Hepatocyte (in vitro differentiated cells): ENCODE results near the gene KCNMA1. TPM values are rescaled to one million over a fixed set of nuclear protein-coding genes. Genes with fewer than 3 reads are reported as not detected.

Experiments
- DNase-seq: peaks from one replicate; pipeline ENCODE4 v3.0.0-alpha.2; 2016; ENCODE audit warnings: low spot score
- H2AFZ ChIP-seq: fragments of 200-600 bp; sonication (generic); 2 replicates; pipeline ENCODE4 v1.6.0; 2016; ENCODE audit warnings: antibody characterized with exemption, mild to moderate bottlenecking
- H3K27ac ChIP-seq: fragments of 200-600 bp; sonication (generic); 2 replicates; pipeline ENCODE4 v1.5.1; 2016; ENCODE audit warnings: mild to moderate bottlenecking
- H3K27me3 ChIP-seq: fragments of 200-600 bp; sonication (generic); 2 replicates; pipeline ENCODE4 v1.6.1; 2016
- H3K36me3 ChIP-seq: fragments of 200-600 bp; sonication (generic); replicated peaks from 2 replicates; pipeline ENCODE4 v1.5.1; 2016; ENCODE audit warnings: low read depth; ENCODE audit not compliant: insufficient read depth
- H3K4me1 ChIP-seq: fragments of 200-600 bp; sonication (generic); 2 replicates; pipeline ENCODE4 v1.5.1; 2016; ENCODE audit warnings: mild to moderate bottlenecking, moderate library complexity; ENCODE audit not compliant: insufficient read depth
- H3K4me2 ChIP-seq: fragments of 200-600 bp; sonication (generic); 2 replicates; pipeline ENCODE4 v1.6.0; 2016
- H3K4me3 ChIP-seq: fragments of 200-600 bp; sonication (generic); 2 replicates; pipeline ENCODE4 v1.5.1; 2016; ENCODE audit warnings: mild to moderate bottlenecking
- H3K79me2 ChIP-seq: fragments of 200-600 bp; sonication (generic); 2 replicates; pipeline ENCODE4 v1.6.0; 2017; ENCODE audit warnings: mild to moderate bottlenecking
- H3K9me2 ChIP-seq: fragments of 200-600 bp; sonication (generic); replicated peaks from 2 replicates; pipeline ENCODE4 v1.6.0; 2017; ENCODE audit warnings: mild to moderate bottlenecking; ENCODE audit not compliant: insufficient read depth
- H3K9me3 ChIP-seq: fragments of 200-600 bp; sonication (generic); 2 replicates; pipeline ENCODE4 v1.5.1; 2016; ENCODE audit warnings: low read depth, mild to moderate bottlenecking
- H4K20me1 ChIP-seq: fragments of 200-600 bp; sonication (generic); 2 replicates; pipeline ENCODE4 v1.6.0; 2016; ENCODE audit warnings: mild to moderate bottlenecking; ENCODE audit not compliant: insufficient read depth, poor library complexity, severe bottlenecking
- EZH2 ChIP-seq: fragments of 200-600 bp; sonication (generic); IDR thresholded peaks from 2 replicates; pipeline ENCODE4 v1.6.1; 2016; ENCODE audit warnings: antibody characterized with exemption, mild to moderate bottlenecking, borderline replicate concordance
- EZH2phosphoT487 ChIP-seq: fragments of 200-600 bp; sonication (generic); IDR thresholded peaks from one replicate; pipeline ENCODE4 v1.6.1; 2018; ENCODE audit warnings: antibody characterized with exemption, mild to moderate bottlenecking, low read depth, moderate library complexity; ENCODE audit not compliant: unreplicated experiment, severe bottlenecking
- WGBS: methylation state at CpG from one replicate; pipeline ENCODE4 v1.1.6; 2016; ENCODE audit warnings: low lambda C conversion rate; ENCODE audit errors: missing lambda C conversion rate; 5-methylcytosine and 5-hydroxymethylcytosine counted together
- polyA plus RNA-seq: library from polyadenylated mRNA; unstranded; fragments of >200 nt; fragmentation: Nextera tagmentation; extraction: Ambion mirVana; gene quantifications from 2 replicates; pipeline ENCODE4 v1.2.1, GENCODE V29; 2016
- total RNA-seq: library from RNA; depleted of rRNA; stranded (reverse); fragments of >200 nt; gene quantifications from 2 replicates; pipeline ENCODE4 v1.2.3, GENCODE V29; 2014
- TF ChIP-seq, protein P1 (sequence below): fragments of 200-600 bp; sonication (generic); IDR thresholded peaks from 2 replicates; pipeline ENCODE4 v1.5.1; 2016; ENCODE audit warnings: antibody characterized with exemption, mild to moderate bottlenecking; ENCODE audit not compliant: poor library complexity

KCNMA1 gene
- total and polyA plus RNA-seq, 2 experiments from 2014 or later = 42.6 to 73.3 TPM

DNA sequence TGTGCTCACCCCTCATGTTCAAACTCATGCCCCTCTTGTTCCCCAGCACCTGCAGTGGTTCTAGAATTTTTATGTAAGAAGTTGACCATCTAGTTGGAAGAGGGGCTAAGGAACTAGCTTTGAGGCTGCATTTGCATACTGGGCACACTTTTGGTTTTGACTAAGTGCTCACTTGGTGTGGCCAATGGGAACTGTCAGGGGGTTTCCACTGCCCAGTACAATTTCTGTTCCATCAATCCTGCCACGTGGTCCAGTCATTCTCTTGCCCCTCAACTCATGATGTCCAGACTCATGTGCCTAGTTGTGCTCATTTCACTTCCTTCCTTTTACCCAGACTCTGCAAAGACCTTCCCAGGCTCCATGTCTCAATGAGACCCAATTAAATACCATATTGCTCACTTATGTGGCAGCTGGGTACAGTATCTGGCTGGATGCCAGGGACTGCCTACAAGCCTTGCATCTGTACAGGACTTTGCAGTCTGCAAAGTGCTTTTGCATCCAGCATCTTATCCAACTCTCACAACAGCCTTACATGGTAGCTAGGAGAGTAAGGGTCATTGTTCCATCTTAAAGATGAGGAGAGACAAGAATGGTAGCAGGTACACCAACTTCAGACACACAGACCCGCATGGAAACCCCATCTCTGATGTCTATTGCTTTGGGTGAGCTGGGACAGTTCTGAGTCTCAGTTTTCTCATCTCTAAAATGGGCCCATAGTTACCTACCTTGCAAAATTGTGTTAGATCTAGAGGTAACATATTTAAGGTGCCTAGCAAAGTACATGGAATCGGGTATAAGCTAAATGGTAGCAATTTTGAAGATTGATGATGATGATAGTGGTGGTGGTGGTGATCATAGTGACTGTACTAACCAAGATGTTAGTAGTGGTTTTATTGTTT, 30.1 kb upstream of the KCNMA1 start:
- no peak overlapping the region for H3K27ac ChIP-seq
- WGBS = 80% methylated on average over 3 of the region's 3 CpGs
- no peak overlapping the region for H2AFZ ChIP-seq
- TF ChIP-seq EZH2phosphoT487 (no peak), EZH2 (no peak)
- TF ChIP-seq, protein P1, sequence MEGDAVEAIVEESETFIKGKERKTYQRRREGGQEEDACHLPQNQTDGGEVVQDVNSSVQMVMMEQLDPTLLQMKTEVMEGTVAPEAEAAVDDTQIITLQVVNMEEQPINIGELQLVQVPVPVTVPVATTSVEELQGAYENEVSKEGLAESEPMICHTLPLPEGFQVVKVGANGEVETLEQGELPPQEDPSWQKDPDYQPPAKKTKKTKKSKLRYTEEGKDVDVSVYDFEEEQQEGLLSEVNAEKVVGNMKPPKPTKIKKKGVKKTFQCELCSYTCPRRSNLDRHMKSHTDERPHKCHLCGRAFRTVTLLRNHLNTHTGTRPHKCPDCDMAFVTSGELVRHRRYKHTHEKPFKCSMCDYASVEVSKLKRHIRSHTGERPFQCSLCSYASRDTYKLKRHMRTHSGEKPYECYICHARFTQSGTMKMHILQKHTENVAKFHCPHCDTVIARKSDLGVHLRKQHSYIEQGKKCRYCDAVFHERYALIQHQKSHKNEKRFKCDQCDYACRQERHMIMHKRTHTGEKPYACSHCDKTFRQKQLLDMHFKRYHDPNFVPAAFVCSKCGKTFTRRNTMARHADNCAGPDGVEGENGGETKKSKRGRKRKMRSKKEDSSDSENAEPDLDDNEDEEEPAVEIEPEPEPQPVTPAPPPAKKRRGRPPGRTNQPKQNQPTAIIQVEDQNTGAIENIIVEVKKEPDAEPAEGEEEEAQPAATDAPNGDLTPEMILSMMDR = no peak
- no peaks in the 10 kb centered on the region for H3K27me3 ChIP-seq
- no peaks in the 10 kb centered on the region for H3K79me2 ChIP-seq
- H3K4me2 ChIP-seq = no peak overlapping the region
- no peak overlapping the region for H3K4me3 ChIP-seq
- H3K9me3 ChIP-seq = no peaks in the 10 kb centered on the region
- no peaks in the 10 kb centered on the region for H3K36me3 ChIP-seq
- no peaks in the 10 kb centered on the region for H4K20me1 ChIP-seq
- no peak for DNase-seq
- no peaks in the 10 kb centered on the region for H3K4me1 ChIP-seq
- H3K9me2 ChIP-seq = no peaks in the 10 kb centered on the region

DNA sequence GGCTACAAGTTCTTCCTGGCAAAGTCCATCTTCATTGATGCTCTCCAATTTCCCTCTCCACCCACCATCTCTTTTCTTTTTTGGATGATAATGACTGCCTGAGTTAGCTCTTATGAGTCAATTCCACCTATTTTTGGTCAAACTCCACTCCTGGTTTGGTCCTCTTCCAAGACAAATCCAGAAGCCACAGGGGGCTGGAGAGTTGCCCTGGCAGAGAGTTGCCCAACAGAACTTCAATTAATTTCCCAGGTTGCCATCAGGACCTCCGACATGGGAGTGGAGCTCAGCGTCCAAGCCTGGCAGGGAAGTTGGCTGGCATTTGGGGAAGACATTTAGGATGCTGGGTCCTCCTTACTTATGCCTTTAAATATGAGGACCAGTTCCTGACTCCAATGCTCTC, 29.2 kb upstream of the KCNMA1 start:
- Histone ChIP-seq H3K9me3 (no peaks in the 10 kb centered on the region), H3K27me3 (no peaks in the 10 kb centered on the region), H4K20me1 (no peaks in the 10 kb centered on the region), H3K4me1 (no peaks in the 10 kb centered on the region), H3K4me3 (no peak overlapping the region), H3K27ac (no peak overlapping the region), H3K36me3 (no peaks in the 10 kb centered on the region), H2AFZ (no peak overlapping the region), H3K9me2 (no peaks in the 10 kb centered on the region), H3K79me2 (no peaks in the 10 kb centered on the region), H3K4me2 (no peak overlapping the region)
- DNase-seq = no peak
- TF ChIP-seq EZH2phosphoT487 = no peak
- TF ChIP-seq EZH2 = no peak
- TF ChIP-seq, protein P1 = no peak
- WGBS = 97% methylated on average over 2 of the region's 2 CpGs

GRCh38 chr10:77664696-77665095, 27.1 kb upstream of the KCNMA1 start:
- Histone ChIP-seq H4K20me1 (no peaks in the 10 kb centered on the region), H2AFZ (no peak overlapping the region), H3K9me3 (no peaks in the 10 kb centered on the region)

More at GRCh38 chr10:77664696-77665095, 27.1 kb upstream of the KCNMA1 start:
- no peaks in the 10 kb centered on the region for H3K27me3 ChIP-seq
- 80% methylated on average over 3 of the region's 3 CpGs for WGBS
- no peak for DNase-seq
- no peak overlapping the region for H3K27ac ChIP-seq
- H3K4me3 ChIP-seq = no peak overlapping the region
- H3K4me1 ChIP-seq = peaks cover 2% of the 10 kb centered on the region
- no peaks in the 10 kb centered on the region for H3K36me3 ChIP-seq
- H3K4me2 ChIP-seq = no peak overlapping the region
- TF ChIP-seq EZH2phosphoT487 = no peak
- TF ChIP-seq, protein P1 = no peak
- no peak for TF ChIP-seq EZH2
- H3K79me2 ChIP-seq = no peaks in the 10 kb centered on the region
- no peaks in the 10 kb centered on the region for H3K9me2 ChIP-seq
